Bronchial epithelial cell (primary cell): ENCODE data around the gene PKD1. TPM values are rescaled to one million over a fixed set of nuclear protein-coding genes. Genes with fewer than 3 reads are reported as not detected.

Source experiments
- DNase-seq: peaks from one replicate; pipeline ENCODE4 v3.0.0-alpha.2; 2010; ENCODE audit warnings: low read depth
- FAIRE-seq: peaks from 2 replicates; lab custom pipeline; 2011; peaks lifted over from hg19 to GRCh38; lab: Jason Lieb, UNC
- H3K27me3 ChIP-seq: 2 replicates; pipeline ENCODE4 v1.5.1; 2011; ENCODE audit warnings: low read length; ENCODE audit not compliant: control insufficient read depth, insufficient read depth
- H3K36me3 ChIP-seq: 2 replicates; pipeline ENCODE4 v1.5.1; 2011; ENCODE audit warnings: low read length; ENCODE audit not compliant: control insufficient read depth, insufficient read depth
- H3K4me3 ChIP-seq: 2 replicates; pipeline ENCODE4 v1.5.1; 2011; ENCODE audit warnings: mild to moderate bottlenecking, low read depth, low read length, control low read depth
- total RNA-seq: library from RNA; depleted of rRNA; stranded (reverse); fragments of >200 nt; gene quantifications from 2 replicates; pipeline ENCODE4 v1.2.1, GENCODE V29; 2014
- TF ChIP-seq, protein P1 (sequence below): IDR thresholded peaks from 2 replicates; pipeline ENCODE4 v1.5.1; 2011; ENCODE audit warnings: mild to moderate bottlenecking, moderate library complexity, low read length, control low read depth, inconsistent platforms; ENCODE audit not compliant: insufficient read depth, severe bottlenecking

PKD1 gene
- total RNA-seq, 1 donor from 2014 or later = 56.1 TPM

DNA sequence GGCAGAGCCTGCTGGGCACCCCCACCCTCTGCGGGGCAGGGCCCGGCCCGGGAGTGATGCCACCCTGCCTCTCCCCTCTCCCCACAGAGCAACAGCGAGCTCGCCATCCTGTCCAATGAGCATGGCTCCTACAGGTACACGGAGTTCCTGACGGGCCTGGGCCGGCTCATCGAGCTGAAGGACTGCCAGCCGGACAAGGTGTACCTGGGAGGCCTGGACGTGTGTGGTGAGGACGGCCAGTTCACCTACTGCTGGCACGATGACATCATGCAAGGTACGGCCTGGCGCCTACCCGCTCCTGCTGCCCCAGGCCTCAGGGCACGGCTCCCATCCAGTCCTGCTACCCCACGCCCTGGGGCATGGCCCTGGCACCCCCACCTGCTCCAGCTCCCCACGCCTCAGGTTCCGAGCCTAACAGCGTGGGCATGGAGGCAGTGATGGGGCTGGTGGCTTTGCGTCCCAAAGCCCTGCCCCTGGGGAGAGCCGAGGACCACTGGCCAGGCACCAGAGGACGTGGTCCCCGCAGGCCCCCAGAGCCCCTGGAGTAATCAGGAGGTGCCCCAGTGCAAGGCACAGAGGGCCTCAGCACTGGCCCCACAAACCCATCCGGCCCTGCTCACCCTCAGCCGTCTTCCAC is 49.5 kb downstream of the PKD1 start:
- Histone ChIP-seq H3K27me3 (no peaks in the 10 kb centered on the region), H3K4me3 (no peak overlapping the region), H3K36me3 (peaks cover 43% of the 10 kb centered on the region)
- DNase-seq (no peak), FAIRE-seq (no peak)
- TF ChIP-seq, protein P1, sequence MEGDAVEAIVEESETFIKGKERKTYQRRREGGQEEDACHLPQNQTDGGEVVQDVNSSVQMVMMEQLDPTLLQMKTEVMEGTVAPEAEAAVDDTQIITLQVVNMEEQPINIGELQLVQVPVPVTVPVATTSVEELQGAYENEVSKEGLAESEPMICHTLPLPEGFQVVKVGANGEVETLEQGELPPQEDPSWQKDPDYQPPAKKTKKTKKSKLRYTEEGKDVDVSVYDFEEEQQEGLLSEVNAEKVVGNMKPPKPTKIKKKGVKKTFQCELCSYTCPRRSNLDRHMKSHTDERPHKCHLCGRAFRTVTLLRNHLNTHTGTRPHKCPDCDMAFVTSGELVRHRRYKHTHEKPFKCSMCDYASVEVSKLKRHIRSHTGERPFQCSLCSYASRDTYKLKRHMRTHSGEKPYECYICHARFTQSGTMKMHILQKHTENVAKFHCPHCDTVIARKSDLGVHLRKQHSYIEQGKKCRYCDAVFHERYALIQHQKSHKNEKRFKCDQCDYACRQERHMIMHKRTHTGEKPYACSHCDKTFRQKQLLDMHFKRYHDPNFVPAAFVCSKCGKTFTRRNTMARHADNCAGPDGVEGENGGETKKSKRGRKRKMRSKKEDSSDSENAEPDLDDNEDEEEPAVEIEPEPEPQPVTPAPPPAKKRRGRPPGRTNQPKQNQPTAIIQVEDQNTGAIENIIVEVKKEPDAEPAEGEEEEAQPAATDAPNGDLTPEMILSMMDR = no peak

DNA sequence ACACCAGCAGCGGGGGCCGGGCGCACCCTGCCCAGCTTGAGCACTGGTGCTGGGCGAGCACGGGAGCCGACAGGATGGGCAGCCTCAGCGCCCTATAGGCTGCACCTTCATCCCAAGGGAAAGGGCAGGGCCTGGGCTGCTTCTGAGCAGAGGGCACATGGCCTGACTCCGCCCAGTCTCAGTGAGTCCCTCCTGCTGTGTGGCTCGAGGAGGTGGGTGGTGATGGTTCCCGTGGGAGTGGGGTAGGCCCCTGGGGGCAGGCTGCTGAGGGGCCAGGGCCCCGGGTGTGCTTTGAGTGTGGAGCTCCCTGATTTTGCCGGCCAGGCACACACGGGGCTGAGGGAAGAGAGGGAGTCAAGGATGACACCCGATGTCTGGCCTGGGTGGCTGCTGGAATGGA is 50.0 kb downstream of the PKD1 start:
- no peak for FAIRE-seq
- TF ChIP-seq, protein P1 = no peak

GRCh38 chr16:2084895-2085625 is 50.6 kb downstream of the PKD1 start:
- TF ChIP-seq, protein P1 = no peak
- Histone ChIP-seq H3K27me3 (no peaks in the 10 kb centered on the region), H3K36me3 (peaks cover 38% of the 10 kb centered on the region), H3K4me3 (no peak overlapping the region)
- no peak for FAIRE-seq
- no peak for DNase-seq

More for the DNA sequence above, 50.0 kb downstream of the PKD1 start:
- H3K27me3 ChIP-seq = no peaks in the 10 kb centered on the region
- no peak overlapping the region for H3K4me3 ChIP-seq
- peaks cover 44% of the 10 kb centered on the region for H3K36me3 ChIP-seq
- DNase-seq = no peak

DNA sequence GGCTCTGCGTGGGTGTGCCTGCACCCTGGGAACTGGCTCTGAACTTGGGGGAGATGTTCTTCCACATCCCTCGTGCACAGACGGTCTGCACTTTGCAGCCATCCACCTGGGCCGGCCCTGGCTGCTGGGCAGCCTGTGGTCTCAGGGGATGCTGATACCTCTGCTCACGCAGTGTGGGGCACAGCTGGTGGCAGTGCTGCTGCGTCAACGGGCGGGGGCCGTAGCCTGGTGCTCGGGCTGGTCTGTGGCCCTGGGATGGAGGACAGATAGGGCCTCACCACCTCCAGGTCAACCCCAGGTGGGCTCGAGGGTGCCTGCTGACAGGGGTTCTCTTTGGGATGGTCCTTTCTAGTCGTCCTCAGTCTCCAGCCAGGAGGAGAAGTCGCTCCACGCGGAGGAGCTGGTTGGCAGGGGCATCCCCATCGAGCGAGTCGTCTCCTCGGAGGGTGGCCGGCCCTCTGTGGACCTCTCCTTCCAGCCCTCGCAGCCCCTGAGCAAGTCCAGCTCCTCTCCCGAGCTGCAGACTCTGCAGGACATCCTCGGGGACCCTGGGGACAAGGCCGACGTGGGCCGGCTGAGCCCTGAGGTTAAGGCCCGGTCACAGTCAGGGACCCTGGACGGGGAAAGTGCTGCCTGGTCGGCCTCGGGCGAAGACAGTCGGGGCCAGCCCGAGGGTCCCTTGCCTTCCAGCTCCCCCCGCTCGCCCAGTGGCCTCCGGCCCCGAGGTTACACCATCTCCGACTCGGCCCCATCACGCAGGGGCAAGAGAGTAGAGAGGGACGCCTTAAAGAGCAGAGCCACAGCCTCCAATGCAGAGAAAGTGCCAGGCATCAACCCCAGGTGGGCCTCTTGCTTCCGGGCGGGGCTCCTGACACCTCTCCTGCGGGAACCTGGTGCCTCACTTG is 51.6 kb downstream of the PKD1 start:
- no peak overlapping the region for H3K4me3 ChIP-seq
- H3K36me3 ChIP-seq = peaks cover 32% of the 10 kb centered on the region
- H3K27me3 ChIP-seq = no peaks in the 10 kb centered on the region
- TF ChIP-seq, protein P1 = no peak
- DNase-seq (no peak), FAIRE-seq (no peak)

GRCh38 chr16:2083409-2083808 is 52.3 kb downstream of the PKD1 start:
- DNase-seq (no peak), FAIRE-seq (no peak)
- TF ChIP-seq, protein P1 = no peak
- Histone ChIP-seq H3K27me3 (no peaks in the 10 kb centered on the region), H3K4me3 (no peak overlapping the region), H3K36me3 (peaks cover 29% of the 10 kb centered on the region)
